GM23338 (cell line): ENCODE measurements around the gene IL1B. TPM values are rescaled to one million over a fixed set of nuclear protein-coding genes. Genes with fewer than 3 reads are reported as not detected.
A peak's percentile ranks its signal among the peaks of the same experiment; 100 is the strongest.

Experiments used
- ATAC-seq: fragments of 200-7000 bp; cut with Tn5 transposase; 3 replicates; pipeline ENCODE4 v1.9.1; 2020
- DNase-seq: peaks from one replicate; pipeline ENCODE4 v3.0.0-alpha.2; 2015; ENCODE audit warnings: low spot score
- H2AFZ ChIP-seq: fragments of 200-600 bp; sonication (generic); 2 replicates; pipeline ENCODE4 v1.8.0; 2016; ENCODE audit warnings: antibody characterized with exemption, mild to moderate bottlenecking, moderate library complexity
- H3F3A ChIP-seq: fragments of 200-600 bp; sonication (generic); replicated peaks from 2 replicates; pipeline ENCODE4 v1.8.0; 2017; ENCODE audit warnings: antibody characterized with exemption, mixed run types, low read depth
- H3K27ac ChIP-seq: fragments of 200-600 bp; sonication (generic); 2 replicates; pipeline ENCODE4 v1.6.1; 2016; ENCODE audit warnings: low read depth
- H3K27me3 ChIP-seq: fragments of 200-600 bp; sonication (generic); 2 replicates; pipeline ENCODE4 v1.8.0; 2016; ENCODE audit warnings: mild to moderate bottlenecking, mixed run types, moderate library complexity; ENCODE audit not compliant: insufficient read depth
- H3K36me3 ChIP-seq: fragments of 200-600 bp; sonication (generic); 2 replicates; pipeline ENCODE4 v1.8.0; 2016; ENCODE audit warnings: mild to moderate bottlenecking; ENCODE audit not compliant: insufficient read depth
- H3K4me1 ChIP-seq: fragments of 200-600 bp; sonication (generic); 2 replicates; pipeline ENCODE4 v1.8.0; 2016; ENCODE audit warnings: mild to moderate bottlenecking, moderate library complexity; ENCODE audit not compliant: insufficient read depth
- H3K4me2 ChIP-seq: fragments of 200-600 bp; sonication (generic); 2 replicates; pipeline ENCODE4 v1.7.1; 2017; ENCODE audit warnings: mixed run types
- H3K4me3 ChIP-seq: fragments of 200-600 bp; sonication (generic); 2 replicates; pipeline ENCODE4 v1.6.1; 2016; ENCODE audit warnings: mixed run types
- H3K79me2 ChIP-seq: fragments of 200-600 bp; sonication (generic); replicated peaks from 2 replicates; pipeline ENCODE4 v1.8.0; 2017; ENCODE audit warnings: mild to moderate bottlenecking; ENCODE audit not compliant: insufficient read depth
- H3K9me2 ChIP-seq: fragments of 200-600 bp; sonication (generic); 2 replicates; pipeline ENCODE4 v1.8.0; 2017; ENCODE audit not compliant: insufficient read depth
- H4K20me1 ChIP-seq: fragments of 200-600 bp; sonication (generic); replicated peaks from 2 replicates; pipeline ENCODE4 v1.8.0; 2017; ENCODE audit warnings: mild to moderate bottlenecking; ENCODE audit not compliant: insufficient read depth
- H3K27ac Mint-ChIP-seq: 2 replicates; pipeline ENCODE4 v1.8.0; 2020; ENCODE audit warnings: inconsistent platforms, mild to moderate bottlenecking, moderate library complexity, mixed read lengths
- H3K27me3 Mint-ChIP-seq: 3 replicates; pipeline ENCODE4 v1.8.0; 2022; ENCODE audit warnings: low read depth, mild to moderate bottlenecking, moderate library complexity, mixed read lengths, inconsistent platforms; ENCODE audit not compliant: insufficient read depth, poor library complexity
- H3K36me3 Mint-ChIP-seq: 3 replicates; pipeline ENCODE4 v1.8.0; 2021; ENCODE audit warnings: low read depth, mild to moderate bottlenecking, inconsistent platforms, moderate library complexity, mixed read lengths
- H3K4me1 Mint-ChIP-seq: 3 replicates; pipeline ENCODE4 v1.8.0; 2020; ENCODE audit warnings: mild to moderate bottlenecking, inconsistent platforms, mixed read lengths
- H3K4me3 Mint-ChIP-seq: 3 replicates; pipeline ENCODE4 v1.8.0; 2021; ENCODE audit warnings: moderate library complexity, mild to moderate bottlenecking, inconsistent platforms, mixed read lengths
- H3K9me3 Mint-ChIP-seq: 3 replicates; pipeline ENCODE4 v1.8.0; 2020; ENCODE audit warnings: moderate library complexity, mild to moderate bottlenecking, inconsistent platforms, mixed read lengths
- EZH2 ChIP-seq: fragments of 200-600 bp; sonication (generic); IDR thresholded peaks from one replicate; pipeline ENCODE4 v1.8.0; 2017; ENCODE audit warnings: antibody characterized with exemption, mild to moderate bottlenecking, low read depth; ENCODE audit not compliant: unreplicated experiment
- NANOG ChIP-seq: IDR thresholded peaks from 2 replicates; pipeline ENCODE4 v1.6.1; 2016; ENCODE audit warnings: antibody characterized with exemption, borderline replicate concordance
- POLR2AphosphoS5 ChIP-seq: IDR thresholded peaks from 2 replicates; pipeline ENCODE4 v1.6.1; 2016; ENCODE audit warnings: antibody characterized with exemption, low read depth
- ZNF114 ChIP-seq: fragments of 250-450 bp; sonication (Bioruptor Pico); IDR thresholded peaks from 2 replicates; pipeline ENCODE4 v1.5.0; 2020; ENCODE audit warnings: mild to moderate bottlenecking, moderate library complexity
- ZNF331 ChIP-seq: fragments of 250-450 bp; sonication (Bioruptor Pico); IDR thresholded peaks from 2 replicates; pipeline ENCODE4 v1.5.0; 2020; ENCODE audit warnings: low read depth, mild to moderate bottlenecking, moderate library complexity
- polyA plus RNA-seq: library from polyadenylated mRNA; unstranded; fragments of >200 nt; fragmentation: Nextera tagmentation; extraction: Ambion mirVana; gene quantifications from 2 replicates; pipeline ENCODE4 v1.2.1, GENCODE V29; 2016
- total RNA-seq: library from RNA; depleted of rRNA; stranded (reverse); fragments of >200 nt; shearing (Covaris generic); gene quantifications from 2 replicates; pipeline ENCODE4 v1.2.3, GENCODE V29; 2014
- TF ChIP-seq, protein P1 (sequence below): IDR thresholded peaks from one replicate; pipeline ENCODE4 v1.6.1; 2018; ENCODE audit warnings: antibody characterized with exemption; ENCODE audit not compliant: unreplicated experiment
- TF ChIP-seq, protein P2 (sequence below), 2 experiments: fragments of 200-600 bp in 1 of 2; sonication (generic) in 1 of 2; conservative IDR thresholded peaks; 2 replicates each; pipeline versions ENCODE4 v1.5.1 to v1.6.1; 2016 to 2017; ENCODE audit warnings: antibody characterized with exemption in 2 of 2, low read depth in 2 of 2, mild to moderate bottlenecking in 2 of 2, moderate library complexity in 1 of 2

IL1B gene
- total and polyA plus RNA-seq, 2 experiments from 2014 or later, result not detected

DNA sequence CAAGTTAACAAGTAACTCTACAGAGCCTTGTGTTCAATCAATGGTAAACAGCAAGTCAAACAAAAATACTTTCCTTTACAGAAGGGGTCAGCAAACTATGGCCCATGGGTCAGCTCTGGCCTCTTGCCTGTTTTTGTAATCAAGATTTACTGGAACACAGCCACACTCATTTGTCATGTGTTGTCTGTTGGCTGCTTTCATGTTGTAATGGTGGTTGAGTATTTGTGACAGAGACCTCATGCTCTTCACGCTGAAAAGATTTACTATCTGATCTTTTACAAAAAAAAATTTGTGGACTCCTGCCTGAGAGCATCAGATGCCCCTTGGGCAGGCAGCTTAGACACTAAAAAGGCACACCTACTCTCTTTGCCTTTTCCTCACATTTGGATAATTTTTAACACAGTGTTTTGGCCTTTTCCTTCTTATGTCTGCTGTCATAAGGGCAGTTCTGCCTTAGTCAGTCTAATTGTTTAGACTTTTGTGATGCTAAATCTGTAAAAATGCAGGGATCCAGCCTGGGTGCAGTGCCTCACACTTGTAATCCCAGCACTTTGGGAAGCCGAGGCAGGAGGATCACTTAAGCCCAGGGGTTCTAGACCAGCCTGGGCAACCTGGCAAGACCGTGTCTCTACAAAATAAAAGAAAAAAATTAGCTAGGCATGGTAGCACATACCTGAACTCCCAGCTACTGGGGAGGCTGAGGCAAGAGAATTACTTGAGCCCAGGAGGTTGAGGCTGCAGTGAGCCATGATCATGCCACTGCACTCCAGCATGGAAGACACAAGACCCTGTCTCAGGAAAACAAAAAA, 18.3 kb downstream of the IL1B start (continued):
- TF ChIP-seq, protein P1, sequence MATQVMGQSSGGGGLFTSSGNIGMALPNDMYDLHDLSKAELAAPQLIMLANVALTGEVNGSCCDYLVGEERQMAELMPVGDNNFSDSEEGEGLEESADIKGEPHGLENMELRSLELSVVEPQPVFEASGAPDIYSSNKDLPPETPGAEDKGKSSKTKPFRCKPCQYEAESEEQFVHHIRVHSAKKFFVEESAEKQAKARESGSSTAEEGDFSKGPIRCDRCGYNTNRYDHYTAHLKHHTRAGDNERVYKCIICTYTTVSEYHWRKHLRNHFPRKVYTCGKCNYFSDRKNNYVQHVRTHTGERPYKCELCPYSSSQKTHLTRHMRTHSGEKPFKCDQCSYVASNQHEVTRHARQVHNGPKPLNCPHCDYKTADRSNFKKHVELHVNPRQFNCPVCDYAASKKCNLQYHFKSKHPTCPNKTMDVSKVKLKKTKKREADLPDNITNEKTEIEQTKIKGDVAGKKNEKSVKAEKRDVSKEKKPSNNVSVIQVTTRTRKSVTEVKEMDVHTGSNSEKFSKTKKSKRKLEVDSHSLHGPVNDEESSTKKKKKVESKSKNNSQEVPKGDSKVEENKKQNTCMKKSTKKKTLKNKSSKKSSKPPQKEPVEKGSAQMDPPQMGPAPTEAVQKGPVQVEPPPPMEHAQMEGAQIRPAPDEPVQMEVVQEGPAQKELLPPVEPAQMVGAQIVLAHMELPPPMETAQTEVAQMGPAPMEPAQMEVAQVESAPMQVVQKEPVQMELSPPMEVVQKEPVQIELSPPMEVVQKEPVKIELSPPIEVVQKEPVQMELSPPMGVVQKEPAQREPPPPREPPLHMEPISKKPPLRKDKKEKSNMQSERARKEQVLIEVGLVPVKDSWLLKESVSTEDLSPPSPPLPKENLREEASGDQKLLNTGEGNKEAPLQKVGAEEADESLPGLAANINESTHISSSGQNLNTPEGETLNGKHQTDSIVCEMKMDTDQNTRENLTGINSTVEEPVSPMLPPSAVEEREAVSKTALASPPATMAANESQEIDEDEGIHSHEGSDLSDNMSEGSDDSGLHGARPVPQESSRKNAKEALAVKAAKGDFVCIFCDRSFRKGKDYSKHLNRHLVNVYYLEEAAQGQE, result no peak
- TF ChIP-seq ZNF114 (CRISPR knock-in tag) (no peak), EZH2 (no peak), ZNF331 (no peak), NANOG (no peak)

DNA sequence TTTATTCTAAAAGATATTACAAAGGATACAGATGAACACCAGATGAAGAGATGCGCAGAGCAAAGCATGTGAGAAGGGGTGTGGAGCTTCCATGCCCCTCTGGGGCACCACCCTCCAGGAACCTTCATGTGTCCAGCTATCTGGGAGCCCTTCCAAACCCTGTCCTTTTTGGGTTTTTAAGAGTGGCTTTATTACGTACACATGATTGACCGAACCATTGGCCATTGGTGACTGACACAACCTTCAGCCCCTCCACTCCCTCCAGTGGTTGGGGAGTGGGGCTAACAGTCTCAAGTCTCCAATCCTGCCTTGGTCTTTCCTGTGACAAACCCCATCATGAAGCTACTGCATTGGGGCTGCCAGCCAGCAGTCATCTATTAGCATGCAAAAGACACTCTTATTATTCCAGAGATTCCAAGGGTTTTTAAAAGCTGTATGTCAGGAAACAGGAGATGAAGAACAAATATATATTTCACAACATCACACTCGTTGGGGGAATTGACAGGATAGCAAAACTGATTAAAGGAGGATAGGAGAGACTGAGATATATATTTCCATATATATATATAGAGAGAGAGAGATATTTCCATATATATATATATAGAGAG, 19.4 kb downstream of the IL1B start:
- Mint-ChIP-seq H3K27me3 (peaks cover 7% of the 10 kb centered on the region), H3K4me1 (peaks cover 49% of the 10 kb centered on the region), H3K4me3 (no peak overlapping the region), H3K36me3 (no peaks in the 10 kb centered on the region), H3K27ac (no peak overlapping the region), H3K9me3 (no peaks in the 10 kb centered on the region)
- H3K4me3 ChIP-seq, result no peak overlapping the region
- peaks cover 45% of the 10 kb centered on the region for H3K4me1 ChIP-seq
- no peaks in the 10 kb centered on the region for H3K36me3 ChIP-seq
- no peaks in the 10 kb centered on the region for H3F3A ChIP-seq
- ATAC-seq (peak; percentile 39), DNase-seq (peak; percentile 28)
- H3K4me2 ChIP-seq, result no peak overlapping the region
- no peak overlapping the region for H2AFZ ChIP-seq
- no peaks in the 10 kb centered on the region for H4K20me1 ChIP-seq
- no peaks in the 10 kb centered on the region for H3K9me2 ChIP-seq
- H3K79me2 ChIP-seq, result no peaks in the 10 kb centered on the region
- H3K27me3 ChIP-seq, result no peaks in the 10 kb centered on the region
- TF ChIP-seq, protein P2, sequence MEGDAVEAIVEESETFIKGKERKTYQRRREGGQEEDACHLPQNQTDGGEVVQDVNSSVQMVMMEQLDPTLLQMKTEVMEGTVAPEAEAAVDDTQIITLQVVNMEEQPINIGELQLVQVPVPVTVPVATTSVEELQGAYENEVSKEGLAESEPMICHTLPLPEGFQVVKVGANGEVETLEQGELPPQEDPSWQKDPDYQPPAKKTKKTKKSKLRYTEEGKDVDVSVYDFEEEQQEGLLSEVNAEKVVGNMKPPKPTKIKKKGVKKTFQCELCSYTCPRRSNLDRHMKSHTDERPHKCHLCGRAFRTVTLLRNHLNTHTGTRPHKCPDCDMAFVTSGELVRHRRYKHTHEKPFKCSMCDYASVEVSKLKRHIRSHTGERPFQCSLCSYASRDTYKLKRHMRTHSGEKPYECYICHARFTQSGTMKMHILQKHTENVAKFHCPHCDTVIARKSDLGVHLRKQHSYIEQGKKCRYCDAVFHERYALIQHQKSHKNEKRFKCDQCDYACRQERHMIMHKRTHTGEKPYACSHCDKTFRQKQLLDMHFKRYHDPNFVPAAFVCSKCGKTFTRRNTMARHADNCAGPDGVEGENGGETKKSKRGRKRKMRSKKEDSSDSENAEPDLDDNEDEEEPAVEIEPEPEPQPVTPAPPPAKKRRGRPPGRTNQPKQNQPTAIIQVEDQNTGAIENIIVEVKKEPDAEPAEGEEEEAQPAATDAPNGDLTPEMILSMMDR (conservative IDR thresholded peaks at IDR 0.05; ENCODE audit: low read depth in 2 of 2), result peak in 1 of 2 experiments; percentile 30; a peak in 1 of 4 replicates
- TF ChIP-seq POLR2AphosphoS5, result no peak
- no peak overlapping the region for H3K27ac ChIP-seq
